GM21529 (cell line): Measurements from ENCODE around the gene GOLIM4.
"Not testable (repeated sequence)": the region's sequence is repeated elsewhere in the genome, so short reads cannot be mapped to it uniquely, and the experiment has no call there.

ENCODE experiments used
- ATAC-seq: cut with Tn5 transposase; IDR thresholded peaks from one replicate; pipeline ENCODE4 v1.9.1; 2021; ENCODE audit not compliant: unreplicated experiment

GOLIM4 gene

GRCh38 chr3:168049367-168049974 is 46.3 kb downstream of the GOLIM4 start:
- ATAC-seq: no peak

- ATAC-seq: no peak
Observed at GRCh38 chr3:168048414-168049330, 47.1 kb downstream of the GOLIM4 start.

- ATAC-seq: no peak
Observed at GRCh38 chr3:168047936-168048335, 47.8 kb downstream of the GOLIM4 start.

- peak; percentile 60 for ATAC-seq
Observed at GRCh38 chr3:168047190-168047795, 48.4 kb downstream of the GOLIM4 start.

GRCh38 chr3:168044049-168044448 is 51.7 kb downstream of the GOLIM4 start:
- no peak for ATAC-seq

GRCh38 chr3:168040607-168041208 is 55.0 kb downstream of the GOLIM4 start:
- peak; percentile 67 for ATAC-seq

GRCh38 chr3:168037020-168037419 is 58.7 kb downstream of the GOLIM4 start:
- ATAC-seq: no peak

GRCh38 chr3:168036619-168037018 is 59.1 kb downstream of the GOLIM4 start:
- ATAC-seq: no peak

- ATAC-seq: no peak
Observed at GRCh38 chr3:168034152-168034928, 61.4 kb downstream of the GOLIM4 start.

- ATAC-seq: no peak
Observed at GRCh38 chr3:168030577-168030976, 65.1 kb downstream of the GOLIM4 start.

- ATAC-seq: no peak
Observed at GRCh38 chr3:168029705-168030104, 66.0 kb downstream of the GOLIM4 start.

- ATAC-seq: no peak
Observed at GRCh38 chr3:168028086-168028485, 67.6 kb downstream of the GOLIM4 start.

- no peak for ATAC-seq
Observed at GRCh38 chr3:168026764-168027163, 69.0 kb downstream of the GOLIM4 start.

- ATAC-seq: no peak
Observed at GRCh38 chr3:168025076-168025475, 70.6 kb downstream of the GOLIM4 start.

- ATAC-seq: no peak
Observed at GRCh38 chr3:168024537-168024941, 71.2 kb downstream of the GOLIM4 start.

GRCh38 chr3:168021737-168022450 is 73.8 kb downstream of the GOLIM4 start:
- no peak for ATAC-seq

- not testable (repeated sequence) for ATAC-seq
Observed at GRCh38 chr3:168011280-168011679, 84.4 kb downstream of the GOLIM4 start.

GRCh38 chr3:168006584-168006983 is 89.1 kb downstream of the GOLIM4 start:
- no peak for ATAC-seq

GRCh38 chr3:168003911-168004310 is 91.8 kb downstream of the GOLIM4 start:
- ATAC-seq: no peak

GRCh38 chr3:168002786-168003368 is 92.8 kb downstream of the GOLIM4 start:
- ATAC-seq: no peak
